T47D (cell line): Measurements from ENCODE around the gene MYRFL.

Experiments
- DNase-seq, 2 experiments: peaks; one replicate each; pipeline versions ENCODE4 v3.0.0 to v3.0.0-alpha.2; 2011 to 2012; ENCODE audit warnings: low read depth in 1 of 2, low spot score in 1 of 2
- JUND ChIP-seq: IDR thresholded peaks from 2 replicates; pipeline ENCODE4 v1.6.1; 2012; ENCODE audit warnings: low read depth
- in situ Hi-C: cut with HindIII; loops from 2 replicates; pipeline ENCODE4 v1.10.0; 2016; ENCODE audit warnings: low sequenced_read_pairs, low pct_unique_long_range_greater_than_20kb

Gene MYRFL

DNA sequence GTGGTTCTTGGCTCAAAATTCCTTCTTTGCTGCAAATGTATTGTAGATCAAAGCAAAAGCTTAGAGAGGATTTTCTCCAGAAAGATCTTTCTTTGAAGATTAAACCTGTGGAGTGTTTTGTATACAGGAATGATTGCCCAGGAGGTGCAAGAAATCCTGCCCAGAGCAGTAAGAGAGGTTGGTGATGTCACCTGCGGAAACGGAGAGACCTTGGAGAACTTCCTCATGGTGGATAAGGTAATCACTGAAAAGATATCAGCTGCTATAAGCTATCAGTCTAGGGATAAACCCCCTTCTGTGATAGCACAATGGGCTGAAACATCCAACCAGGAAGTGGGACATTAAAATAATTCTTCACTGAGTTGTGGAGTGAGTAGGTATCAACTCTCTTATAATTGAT is 85.7 kb downstream of the MYRFL start:
- no peak for TF ChIP-seq JUND
- no peak for DNase-seq
- in situ Hi-C loops: no loop called here

GRCh38 chr12:69913526-69913925 is 88.5 kb downstream of the MYRFL start:
- in situ Hi-C loops: no loop called here
- DNase-seq: no peak
- no peak for TF ChIP-seq JUND

DNA sequence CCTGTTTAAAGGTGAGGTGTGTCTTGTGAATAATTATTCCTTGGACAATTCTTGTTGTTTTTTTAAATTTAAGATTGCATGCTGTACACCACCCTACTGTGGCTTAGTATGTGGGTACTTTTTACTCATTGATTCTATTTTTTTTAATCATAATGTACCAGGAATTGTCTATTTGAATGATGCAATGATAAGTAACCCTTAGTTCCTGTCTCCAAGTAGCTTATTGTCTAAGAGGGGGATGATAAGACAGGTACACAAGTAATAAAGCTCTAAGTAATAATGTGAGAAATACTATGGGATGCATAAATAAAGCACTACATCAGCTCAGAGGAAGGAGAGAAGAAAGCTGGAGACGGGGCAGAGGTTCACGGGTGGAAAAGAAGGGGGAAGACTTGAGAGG is 90.9 kb downstream of the MYRFL start:
- in situ Hi-C loops: no loop called here
- no peak for TF ChIP-seq JUND
- DNase-seq: no peak

DNA sequence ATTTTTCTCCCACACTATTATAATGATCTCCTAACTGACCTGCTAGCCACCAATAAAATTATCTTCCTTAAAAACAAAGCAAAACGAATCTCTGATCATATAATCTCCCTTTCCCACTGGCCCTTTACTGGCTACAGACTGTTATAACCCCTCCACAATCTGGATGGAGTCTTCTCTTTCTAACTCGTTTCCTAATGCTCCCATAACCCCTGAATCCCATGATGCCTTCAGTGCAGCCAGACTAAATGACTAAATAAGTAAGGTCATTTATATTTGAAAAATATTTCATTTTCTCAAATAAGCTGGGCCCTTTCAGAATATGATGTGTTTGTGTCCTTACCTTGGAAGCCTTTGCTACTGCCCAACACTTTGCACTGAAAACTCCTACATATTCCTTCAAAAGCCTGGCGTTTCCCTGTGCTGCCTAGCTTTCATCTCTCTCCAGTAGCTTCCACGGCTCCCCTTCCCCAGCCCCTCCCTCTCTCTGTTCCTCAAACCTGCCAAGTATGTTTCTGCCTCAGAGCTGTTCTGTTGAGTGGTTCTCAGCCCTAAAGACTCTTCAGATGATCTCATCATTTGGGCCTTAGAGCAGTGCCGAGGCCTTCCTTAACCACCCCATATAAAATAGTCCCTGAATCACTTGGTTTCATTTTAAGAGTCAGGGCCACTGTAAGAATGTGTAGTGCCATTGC is 91.7 kb downstream of the MYRFL start:
- in situ Hi-C loops: no loop called here
- no peak for TF ChIP-seq JUND
- DNase-seq: no peak

DNA sequence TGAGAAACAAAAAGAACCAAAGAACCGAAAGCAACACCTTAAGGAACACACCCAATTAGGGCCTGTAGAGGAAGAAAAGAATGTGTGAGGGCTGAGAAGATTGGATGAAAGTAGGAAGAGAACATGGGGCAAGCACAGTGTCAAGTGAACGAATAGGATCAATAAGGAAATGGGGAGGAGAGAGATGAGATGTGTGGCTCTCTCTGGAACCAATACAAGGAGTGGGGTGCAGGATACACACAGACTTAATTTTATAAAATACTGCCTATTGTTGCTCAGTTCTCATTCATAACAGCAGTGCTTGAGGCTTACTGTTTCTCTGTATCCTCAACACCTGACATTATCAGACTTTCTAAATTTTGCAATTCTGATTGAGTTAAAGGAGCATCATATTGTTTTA is 93.3 kb downstream of the MYRFL start:
- TF ChIP-seq JUND: no peak
- in situ Hi-C loops: no loop called here
- no peak for DNase-seq

GRCh38 chr12:69919495-69919894 is 94.5 kb downstream of the MYRFL start:
- in situ Hi-C loops: no loop called here
- TF ChIP-seq JUND: no peak
- no peak for DNase-seq

- no peak for DNase-seq
- in situ Hi-C loops: no loop called here
- TF ChIP-seq JUND: no peak
Measured at GRCh38 chr12:69921831-69922230, 96.8 kb downstream of the MYRFL start.

- no peak for DNase-seq
- no peak for TF ChIP-seq JUND
- in situ Hi-C loops: no loop called here
Measured at GRCh38 chr12:69922999-69923398, 98.0 kb downstream of the MYRFL start.

DNA sequence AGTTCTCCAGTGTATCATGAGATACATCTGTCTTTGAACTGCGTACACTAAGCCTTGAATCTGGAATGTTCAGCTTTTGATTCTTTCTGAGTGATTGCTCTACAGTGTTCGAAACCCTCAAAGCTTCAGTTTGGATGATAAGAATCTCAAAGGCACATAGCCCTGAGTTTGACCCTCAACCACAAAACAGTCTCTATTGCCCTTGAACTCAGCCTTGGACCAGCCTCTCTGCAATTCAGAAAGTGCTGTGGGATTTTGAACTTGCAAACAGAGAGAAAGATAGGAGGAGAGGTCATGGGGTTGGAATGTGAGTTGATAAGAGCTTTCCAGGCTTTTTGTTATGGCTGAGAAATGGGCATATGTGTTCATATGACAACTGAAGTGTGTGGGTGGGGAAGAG is 100.3 kb downstream of the MYRFL start:
- in situ Hi-C loops: no loop called here
- DNase-seq: no peak
- no peak for TF ChIP-seq JUND

DNA sequence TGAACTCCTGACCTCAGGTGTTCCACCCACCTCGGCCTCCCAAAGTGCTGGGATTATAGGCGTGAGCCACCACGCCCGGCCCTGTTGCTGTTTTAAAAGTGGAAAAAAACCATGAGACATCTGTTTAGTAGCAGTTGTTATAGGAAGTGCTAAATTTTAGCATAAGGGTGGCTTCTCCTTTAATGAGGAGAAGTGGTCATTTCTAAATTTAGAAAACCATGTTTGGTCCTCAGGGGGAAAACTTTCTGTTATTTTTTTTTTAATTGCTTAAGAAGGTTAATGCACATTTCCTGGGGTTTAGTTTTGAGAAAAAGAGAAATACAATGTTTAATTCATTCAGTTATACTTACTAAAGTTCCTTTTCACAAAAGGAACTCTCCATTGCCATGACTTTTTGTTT is 102.1 kb downstream of the MYRFL start:
- TF ChIP-seq JUND: no peak
- in situ Hi-C loops: no loop called here
- DNase-seq: no peak

DNA sequence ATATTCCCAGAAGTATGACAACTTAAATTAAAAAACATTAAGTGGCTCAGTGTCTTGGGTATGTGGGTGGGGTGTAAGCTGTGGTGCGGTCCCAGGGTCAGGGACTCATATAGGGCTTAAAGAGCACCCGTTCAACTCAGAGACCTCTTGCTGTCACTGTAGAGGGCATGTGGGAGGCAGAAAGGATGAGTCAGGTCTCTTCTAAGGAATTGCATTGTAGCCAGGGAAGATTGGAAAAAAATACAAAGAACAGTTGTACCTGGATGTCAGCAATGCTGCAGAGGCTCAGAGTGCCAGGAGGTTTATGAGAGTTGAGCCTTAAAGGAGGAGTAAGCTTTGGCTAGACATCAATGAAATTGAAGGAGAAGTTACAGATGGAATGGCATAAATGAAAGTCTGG is 104.1 kb downstream of the MYRFL start:
- DNase-seq: no peak
- TF ChIP-seq JUND: no peak
- in situ Hi-C loops: no loop called here

DNA sequence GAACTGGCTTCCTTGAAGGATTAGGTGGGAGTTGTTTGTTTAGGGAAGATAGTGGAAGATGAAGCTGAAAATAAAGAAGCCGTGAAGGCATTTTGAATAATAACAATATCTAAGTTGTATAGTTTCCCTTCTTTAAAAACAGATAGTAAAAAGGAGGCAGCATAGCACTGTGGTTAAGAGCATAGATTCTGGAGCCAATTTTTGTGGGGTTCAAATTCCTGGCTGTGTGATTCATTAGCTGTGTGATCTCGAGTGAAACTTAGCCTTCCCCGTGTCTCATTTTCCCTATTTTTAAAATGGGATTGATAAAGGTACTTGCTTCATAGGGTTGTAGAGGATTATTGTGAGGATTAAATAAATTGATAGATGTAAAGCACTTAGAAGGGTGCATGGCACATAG is 104.5 kb downstream of the MYRFL start:
- in situ Hi-C loops: no loop called here
- no peak for DNase-seq
- no peak for TF ChIP-seq JUND

- DNase-seq: no peak
- in situ Hi-C loops: no loop called here
- TF ChIP-seq JUND: no peak
Measured at GRCh38 chr12:69931569-69931968, 106.5 kb downstream of the MYRFL start.

DNA sequence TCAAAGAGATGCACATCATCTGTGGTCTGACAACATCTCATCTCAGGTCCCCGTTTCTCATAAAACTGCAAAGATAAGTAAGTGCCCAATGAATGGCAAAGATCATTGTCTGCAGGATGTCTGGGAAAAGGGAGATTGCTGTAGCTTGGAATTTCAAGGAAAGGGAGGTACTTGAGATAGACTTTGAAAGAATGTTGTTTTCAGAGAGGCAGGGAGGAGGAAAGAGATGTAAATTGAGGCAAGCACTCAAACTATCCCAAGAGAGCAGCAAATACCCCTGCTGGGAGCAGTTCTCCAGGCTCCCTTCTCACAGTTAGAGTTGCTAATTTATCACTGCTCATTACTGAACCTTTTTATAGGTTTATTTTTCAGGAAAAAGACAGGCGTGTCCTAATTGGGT is 107.1 kb downstream of the MYRFL start:
- DNase-seq: no peak
- TF ChIP-seq JUND: no peak
- in situ Hi-C loops: no loop called here
